Effector CD8-positive, alpha-beta T cell (primary cell): ENCODE results near the gene NECTIN1.
A peak's percentile ranks its signal among the peaks of the same experiment; 100 is the strongest.

Experiments
- DNase-seq: peaks from one replicate; lab custom pipeline; 2025; lab: John Stamatoyannopoulos, UW
- total RNA-seq, 4 experiments: gene quantifications; one replicate each; lab custom pipeline; 2026; lab: John Stamatoyannopoulos, UW

Gene NECTIN1
- 2.0 to 6.5 (median 4.6) reads per million in 4 experiments for total RNA-seq

- peak; percentile 75 for DNase-seq
Observed at GRCh38 chr11:119728651-119729580, at the start of gene NECTIN1. TSS of gene NECTIN1 (minus strand) at chr11:119729200. CDS start at chr11:119728553, 647 bp downstream.

GRCh38 chr11:119778391-119779194 is 49.6 kb upstream of the NECTIN1 start:
- DNase-seq = no peak

DNA sequence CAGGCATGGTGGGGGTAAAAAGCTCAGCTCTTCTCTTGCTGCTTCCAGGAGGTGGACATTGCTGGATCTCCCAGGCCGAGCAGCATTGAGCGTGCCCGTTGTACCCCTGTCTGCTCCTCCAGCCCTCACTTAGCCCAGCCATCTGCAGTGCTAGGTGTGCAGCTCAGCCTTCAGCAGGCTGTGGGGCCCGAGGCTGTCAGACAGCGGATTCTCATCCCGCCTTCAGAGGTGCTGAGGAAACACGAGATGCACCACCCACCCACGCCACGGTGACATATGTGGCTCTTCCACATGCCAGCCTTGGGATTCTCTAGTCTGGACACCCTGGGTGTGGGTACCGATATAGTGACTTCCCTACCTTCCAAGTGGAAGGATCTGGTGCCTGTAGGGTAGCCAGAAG is 48.9 kb upstream of the NECTIN1 start:
- no peak for DNase-seq

GRCh38 chr11:119776651-119777050 is 47.7 kb upstream of the NECTIN1 start:
- no peak for DNase-seq

GRCh38 chr11:119776031-119776636 is 47.1 kb upstream of the NECTIN1 start:
- DNase-seq = no peak

- DNase-seq = no peak
Observed at GRCh38 chr11:119774172-119774763, 45.3 kb upstream of the NECTIN1 start.

- DNase-seq = no peak
Observed at GRCh38 chr11:119772641-119773415, 43.8 kb upstream of the NECTIN1 start.

- no peak for DNase-seq
Observed at GRCh38 chr11:119772076-119772475, 43.1 kb upstream of the NECTIN1 start.

- DNase-seq = no peak
Observed at GRCh38 chr11:119771172-119771770, 42.3 kb upstream of the NECTIN1 start.

DNA sequence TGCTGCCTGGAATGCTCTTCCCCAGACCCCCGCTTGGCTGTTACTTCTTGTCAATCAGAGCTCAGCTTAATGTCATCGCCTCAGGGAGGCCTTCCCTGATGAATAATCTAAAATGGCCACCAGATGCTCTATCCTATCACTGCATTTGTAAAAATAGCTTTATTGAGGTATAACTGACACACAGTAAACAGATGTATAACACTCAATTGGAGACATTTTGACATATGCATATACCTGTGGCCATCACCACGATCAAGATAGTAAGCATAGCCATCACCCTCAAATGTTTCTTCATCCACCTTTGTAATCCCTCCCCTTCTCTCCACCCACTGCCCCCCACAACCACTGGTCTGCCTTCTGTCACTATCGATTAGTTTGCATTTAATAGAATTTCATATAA is 36.6 kb upstream of the NECTIN1 start:
- no peak for DNase-seq

GRCh38 chr11:119764108-119764868 is 35.3 kb upstream of the NECTIN1 start:
- DNase-seq = no peak

DNA sequence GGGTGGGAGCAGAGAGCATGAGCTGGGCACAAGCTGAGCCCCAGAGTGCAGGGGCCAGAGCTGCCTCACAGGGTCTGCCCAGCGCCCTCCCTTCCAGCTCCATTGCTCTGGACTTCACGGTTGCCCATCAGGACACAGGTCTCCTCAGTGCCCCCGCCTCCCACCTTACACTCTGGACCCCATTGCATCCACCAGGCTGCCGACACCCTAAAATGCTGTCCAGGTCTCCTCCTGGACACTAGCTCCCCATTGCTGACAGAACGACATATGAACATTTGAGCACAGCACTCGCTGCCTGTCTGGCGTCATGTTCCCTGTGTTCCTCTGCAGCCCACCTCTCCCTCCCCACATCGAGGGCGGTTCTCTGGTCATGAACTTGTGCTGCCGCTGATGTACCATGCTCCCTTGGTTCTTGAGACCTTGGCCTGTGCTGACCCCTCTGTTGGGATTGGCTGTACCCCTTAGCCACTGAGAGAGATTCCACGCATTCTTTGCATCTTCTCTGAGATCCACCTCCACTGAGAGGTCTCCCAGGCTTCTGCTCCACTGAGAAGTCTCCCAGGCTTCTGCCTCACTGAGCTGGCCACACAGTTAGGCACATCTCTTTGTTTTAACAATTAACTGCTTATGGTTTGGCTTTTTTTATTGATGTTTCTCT is 34.2 kb upstream of the NECTIN1 start:
- DNase-seq = no peak

DNA sequence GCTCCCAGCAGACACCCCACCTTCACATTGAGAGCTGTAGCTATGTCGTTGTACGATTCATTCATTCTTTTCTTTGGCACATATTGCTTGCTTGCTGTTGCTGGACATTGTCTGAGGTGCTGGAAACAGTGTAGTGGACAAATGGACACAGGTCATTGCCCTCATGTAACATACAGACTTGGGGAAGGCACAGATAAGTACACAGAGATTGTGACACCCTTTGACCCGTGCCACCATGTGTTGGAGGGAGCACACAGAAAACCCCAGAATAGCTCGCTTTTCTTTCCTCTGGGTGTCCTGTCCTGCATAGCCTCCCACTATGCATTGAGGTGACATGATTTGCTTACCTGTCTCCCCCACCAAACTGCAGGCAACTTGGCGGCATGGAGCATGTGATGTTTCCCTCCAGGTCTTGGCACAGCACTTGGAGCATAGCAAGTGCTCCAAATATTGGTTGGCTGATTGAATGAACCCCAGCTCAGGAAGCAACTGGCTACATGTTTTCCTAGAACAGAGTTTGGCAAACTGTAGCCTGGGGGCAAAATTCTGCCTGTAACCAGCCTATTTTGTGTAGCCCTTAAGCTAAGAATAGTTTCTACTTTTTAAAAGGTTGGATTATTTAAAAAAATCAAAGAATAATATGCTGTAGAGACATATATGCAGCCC is 30.9 kb upstream of the NECTIN1 start:
- no peak for DNase-seq

- no peak for DNase-seq
Observed at GRCh38 chr11:119759324-119759723, 30.3 kb upstream of the NECTIN1 start.

- no peak for DNase-seq
Observed at GRCh38 chr11:119758291-119758690, 29.3 kb upstream of the NECTIN1 start.

DNA sequence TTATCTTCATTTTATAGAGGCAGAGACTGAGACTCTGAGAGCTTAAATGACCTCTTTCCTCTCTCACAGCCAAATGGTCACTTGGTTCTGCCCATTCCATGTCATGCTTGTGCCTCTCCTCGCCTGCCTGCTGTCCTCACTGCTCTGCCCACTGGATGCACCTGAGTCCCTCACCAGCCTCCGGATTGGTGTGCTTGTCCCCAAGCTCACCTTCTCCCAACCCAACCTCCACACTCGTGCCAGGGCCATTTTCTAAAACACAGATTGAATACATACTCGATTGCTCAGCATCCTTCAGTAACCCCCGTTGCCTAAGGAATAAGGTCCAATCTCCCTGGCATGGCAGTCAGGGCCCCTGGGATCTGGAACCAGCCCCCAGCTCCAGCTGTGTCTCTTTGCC is 28.4 kb upstream of the NECTIN1 start:
- DNase-seq = no peak

DNA sequence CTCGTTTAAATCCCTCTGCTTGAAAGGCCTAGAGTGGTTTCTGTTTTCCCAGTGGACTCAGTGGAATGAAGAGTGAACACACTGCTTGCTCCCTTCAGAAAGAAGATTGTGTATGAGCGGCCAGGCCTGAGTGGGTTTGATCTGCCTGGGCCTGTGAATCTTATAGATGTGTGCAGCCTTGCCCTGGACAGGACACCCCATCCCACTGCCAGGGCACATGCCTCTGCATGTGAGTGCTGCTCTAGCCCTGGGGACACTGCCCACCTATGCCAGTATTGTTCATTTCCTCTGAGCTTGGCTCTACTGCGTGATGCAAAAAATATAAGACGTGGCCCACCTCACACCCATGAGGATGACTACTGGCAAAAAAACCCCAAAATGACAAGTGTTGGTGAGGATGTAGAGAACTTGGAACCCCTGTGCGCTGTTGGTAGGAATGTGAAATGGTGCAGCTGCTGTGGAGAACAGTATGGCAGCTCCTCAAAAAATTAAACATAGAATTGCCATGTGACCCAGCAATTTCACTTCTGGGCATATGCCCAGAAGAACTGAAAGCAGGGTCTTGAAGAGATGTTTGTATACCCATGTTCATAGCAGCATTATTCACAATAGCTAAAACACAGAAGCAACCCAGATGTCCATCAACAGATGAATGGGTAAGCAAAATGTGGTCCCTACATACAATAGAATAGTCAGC is 27.3 kb upstream of the NECTIN1 start:
- DNase-seq = no peak
